ENCODE data around the gene ACADM. TPM values are rescaled to one million over a fixed set of nuclear protein-coding genes. Genes with fewer than 3 reads are reported as not detected.
A peak's percentile ranks its signal among the peaks of the same experiment; 100 is the strongest.

The ACADM gene
- total RNA-seq, 1 donor from 2014 or later = 70.3 TPM

DNA sequence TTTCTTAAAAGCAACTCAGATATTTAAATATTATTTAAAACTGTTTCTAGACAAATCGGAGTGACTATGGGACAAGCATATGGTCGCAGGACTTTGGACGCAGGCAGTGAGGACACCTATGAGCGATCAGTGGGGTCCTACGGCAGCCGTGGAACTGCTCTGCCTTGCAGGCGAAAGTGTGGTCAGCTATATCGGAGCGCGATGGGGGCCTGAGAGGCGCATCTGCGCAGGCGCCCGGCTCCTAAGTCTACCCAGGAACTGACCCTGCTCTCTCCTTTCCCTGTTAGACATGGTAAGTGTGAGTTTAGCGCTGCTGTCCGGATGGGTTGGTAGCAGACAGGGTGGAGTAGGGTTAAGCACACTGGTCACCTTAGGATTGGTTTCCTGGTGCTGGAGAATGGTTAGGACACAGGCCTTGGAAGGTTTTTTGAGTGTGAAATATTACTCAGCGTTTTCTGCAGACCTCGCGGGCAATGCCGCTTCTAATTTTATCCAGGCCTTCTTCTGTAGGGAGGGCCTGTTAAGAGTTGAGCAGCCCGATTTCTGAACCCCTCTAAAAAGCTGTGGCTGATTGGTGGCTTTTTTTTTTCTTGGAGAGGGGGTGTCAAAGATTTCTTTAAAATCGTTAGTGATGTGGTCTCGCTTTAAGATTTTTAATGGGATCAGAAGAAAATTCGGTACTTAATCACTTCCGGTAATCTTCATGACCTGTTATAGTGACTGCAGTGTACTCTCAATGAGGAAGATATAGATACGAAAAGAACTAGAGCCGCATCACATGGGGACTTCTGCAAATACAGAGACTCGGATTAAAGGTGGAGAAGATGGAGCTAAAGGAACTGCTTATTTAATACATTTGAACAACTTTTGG lies 61.7 kb downstream of the ACADM start, which contains the start of gene RABGGTB:
Gene RABGGTB (plus strand): TSS at position 274 of the 871 bp plus-strand sequence. CDS start 16 bp downstream, at position 290.
- Mint-ChIP-seq H3K4me1 (ENCODE audit: low read depth, unreplicated experiment) (peaks cover 18% of the 10 kb centered on the region), H3K4me3 (ENCODE audit: unreplicated experiment) (peak within 1 kb of the TSS; percentile 100), H3K27me3 (ENCODE audit: unreplicated experiment) (peaks cover 2% of the 10 kb centered on the region), H3K36me3 (ENCODE audit: unreplicated experiment) (no peaks in the 10 kb centered on the region), H3K9me3 (ENCODE audit: unreplicated experiment) (peaks cover 6% of the 10 kb centered on the region), H3K27ac (ENCODE audit: unreplicated experiment) (peak within 1 kb of the TSS; percentile 96)
- TF ChIP-seq, protein P1, sequence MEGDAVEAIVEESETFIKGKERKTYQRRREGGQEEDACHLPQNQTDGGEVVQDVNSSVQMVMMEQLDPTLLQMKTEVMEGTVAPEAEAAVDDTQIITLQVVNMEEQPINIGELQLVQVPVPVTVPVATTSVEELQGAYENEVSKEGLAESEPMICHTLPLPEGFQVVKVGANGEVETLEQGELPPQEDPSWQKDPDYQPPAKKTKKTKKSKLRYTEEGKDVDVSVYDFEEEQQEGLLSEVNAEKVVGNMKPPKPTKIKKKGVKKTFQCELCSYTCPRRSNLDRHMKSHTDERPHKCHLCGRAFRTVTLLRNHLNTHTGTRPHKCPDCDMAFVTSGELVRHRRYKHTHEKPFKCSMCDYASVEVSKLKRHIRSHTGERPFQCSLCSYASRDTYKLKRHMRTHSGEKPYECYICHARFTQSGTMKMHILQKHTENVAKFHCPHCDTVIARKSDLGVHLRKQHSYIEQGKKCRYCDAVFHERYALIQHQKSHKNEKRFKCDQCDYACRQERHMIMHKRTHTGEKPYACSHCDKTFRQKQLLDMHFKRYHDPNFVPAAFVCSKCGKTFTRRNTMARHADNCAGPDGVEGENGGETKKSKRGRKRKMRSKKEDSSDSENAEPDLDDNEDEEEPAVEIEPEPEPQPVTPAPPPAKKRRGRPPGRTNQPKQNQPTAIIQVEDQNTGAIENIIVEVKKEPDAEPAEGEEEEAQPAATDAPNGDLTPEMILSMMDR (IDR thresholded peaks at IDR 0.05; ENCODE audit: partially characterized antibody, unreplicated experiment) = no peak
- DNase-seq = peak; percentile 96

DNA sequence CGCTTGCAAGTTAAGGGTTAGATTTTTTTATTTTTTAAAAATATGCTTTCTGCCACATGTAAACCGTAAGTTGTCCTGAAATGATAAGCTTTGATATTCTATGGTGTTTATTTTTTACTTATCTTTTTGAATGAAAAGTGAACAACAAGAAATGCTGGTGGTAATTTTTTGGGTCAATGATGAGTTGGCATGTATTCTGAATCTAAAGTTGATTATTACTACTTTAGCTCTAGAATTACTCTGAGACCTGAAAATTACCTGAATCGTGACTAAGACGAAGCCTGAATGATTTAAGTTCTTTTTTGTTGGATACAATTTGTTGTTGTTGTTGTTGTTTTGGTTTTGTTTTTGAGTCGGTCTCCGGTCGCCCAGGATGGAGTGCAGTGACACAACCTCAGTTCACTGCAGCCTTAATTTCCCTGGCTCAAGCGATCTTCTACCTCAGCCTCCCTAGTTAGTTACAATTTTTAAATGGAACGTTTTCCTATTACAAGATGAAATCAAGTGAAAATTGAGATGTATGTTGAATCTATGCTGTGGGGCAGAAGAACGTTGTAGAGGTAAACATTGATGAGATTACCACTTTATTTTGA lies 62.5 kb downstream of the ACADM start:
- TF ChIP-seq, protein P1 (IDR thresholded peaks at IDR 0.05; ENCODE audit: partially characterized antibody, unreplicated experiment) = no peak
- peaks cover 18% of the 10 kb centered on the region for H3K4me1 Mint-ChIP-seq (ENCODE audit: low read depth, unreplicated experiment)
- H3K27me3 Mint-ChIP-seq (ENCODE audit: unreplicated experiment) = peaks cover 2% of the 10 kb centered on the region
- peaks cover 4% of the 10 kb centered on the region for H3K9me3 Mint-ChIP-seq (ENCODE audit: unreplicated experiment)
- H3K36me3 Mint-ChIP-seq (ENCODE audit: unreplicated experiment) = no peaks in the 10 kb centered on the region
- no peak for DNase-seq
- peak overlapping the region; percentile 96 for H3K27ac Mint-ChIP-seq (ENCODE audit: unreplicated experiment)
- peak overlapping the region; percentile 100 for H3K4me3 Mint-ChIP-seq (ENCODE audit: unreplicated experiment)

DNA sequence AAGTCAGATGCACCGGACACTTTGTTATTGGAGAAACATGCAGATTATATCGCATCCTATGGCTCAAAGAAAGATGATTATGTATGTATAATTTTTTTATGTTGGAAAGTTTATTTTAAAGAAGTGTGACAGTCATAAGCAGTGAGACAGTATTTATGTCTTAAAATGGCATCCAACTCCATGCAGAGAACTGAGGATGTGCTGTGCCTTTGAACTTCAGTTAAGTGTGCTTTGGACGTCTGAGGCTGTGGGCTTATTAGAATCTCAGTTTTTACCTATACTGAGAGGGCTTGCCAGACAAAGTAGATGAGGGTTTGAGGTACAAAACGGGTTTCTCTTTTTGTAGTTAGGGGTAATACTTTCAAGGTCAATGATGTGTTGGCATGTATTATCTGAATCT lies 63.0 kb downstream of the ACADM start:
- H3K27me3 Mint-ChIP-seq (ENCODE audit: unreplicated experiment) = peaks cover 2% of the 10 kb centered on the region
- DNase-seq = no peak
- H3K9me3 Mint-ChIP-seq (ENCODE audit: unreplicated experiment) = peaks cover 4% of the 10 kb centered on the region
- H3K4me1 Mint-ChIP-seq (ENCODE audit: low read depth, unreplicated experiment) = peaks cover 18% of the 10 kb centered on the region
- H3K36me3 Mint-ChIP-seq (ENCODE audit: unreplicated experiment) = no peaks in the 10 kb centered on the region
- H3K27ac Mint-ChIP-seq (ENCODE audit: unreplicated experiment) = no peak overlapping the region
- H3K4me3 Mint-ChIP-seq (ENCODE audit: unreplicated experiment) = peak overlapping the region; percentile 100
- TF ChIP-seq, protein P1 (IDR thresholded peaks at IDR 0.05; ENCODE audit: partially characterized antibody, unreplicated experiment) = no peak

DNA sequence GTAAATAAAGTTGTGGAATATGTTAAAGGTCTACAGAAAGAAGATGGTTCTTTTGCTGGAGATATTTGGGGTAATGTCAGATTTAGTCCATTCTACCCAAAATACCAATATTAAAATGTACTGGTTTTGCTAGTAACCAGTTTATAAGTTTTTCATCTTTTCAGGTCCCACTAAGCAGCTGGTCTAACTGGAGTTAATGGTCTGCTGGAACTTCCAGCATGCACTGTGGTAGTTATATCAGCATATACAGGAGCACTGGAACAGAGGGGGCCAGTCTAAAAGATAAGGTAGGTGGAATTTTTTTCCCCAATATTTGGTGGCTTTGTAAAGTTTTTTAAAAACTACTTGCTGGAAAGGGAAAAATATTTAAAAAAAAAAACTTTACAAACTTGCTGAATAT lies 65.5 kb downstream of the ACADM start:
- Mint-ChIP-seq H3K36me3 (ENCODE audit: unreplicated experiment) (no peaks in the 10 kb centered on the region), H3K27ac (ENCODE audit: unreplicated experiment) (no peak overlapping the region), H3K4me1 (ENCODE audit: low read depth, unreplicated experiment) (peaks cover 18% of the 10 kb centered on the region), H3K4me3 (ENCODE audit: unreplicated experiment) (no peak overlapping the region), H3K27me3 (ENCODE audit: unreplicated experiment) (no peaks in the 10 kb centered on the region), H3K9me3 (ENCODE audit: unreplicated experiment) (peaks cover 3% of the 10 kb centered on the region)
- TF ChIP-seq, protein P1 (IDR thresholded peaks at IDR 0.05; ENCODE audit: partially characterized antibody, unreplicated experiment) = no peak
- no peak for DNase-seq

DNA sequence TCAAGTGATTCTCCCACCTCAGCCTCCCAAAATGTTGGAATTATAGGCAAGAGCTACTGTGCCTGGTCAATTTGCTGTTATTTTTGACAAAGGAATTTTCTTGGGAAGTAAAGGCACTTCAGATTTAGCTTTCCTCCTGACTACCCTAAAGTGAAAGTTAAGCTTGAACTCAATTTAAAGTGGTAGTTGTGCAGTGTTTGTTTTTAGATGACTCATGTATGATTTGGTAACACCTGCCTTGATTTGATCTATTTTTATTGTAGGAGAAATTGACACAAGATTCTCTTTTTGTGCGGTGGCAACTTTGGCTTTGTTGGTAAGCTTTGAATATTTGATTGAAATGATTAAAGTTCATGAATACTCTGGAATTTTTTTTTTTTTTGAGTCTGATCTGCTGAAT lies 66.5 kb downstream of the ACADM start:
- H3K27ac Mint-ChIP-seq (ENCODE audit: unreplicated experiment) = no peak overlapping the region
- H3K4me3 Mint-ChIP-seq (ENCODE audit: unreplicated experiment) = no peak overlapping the region
- no peak for DNase-seq
- H3K36me3 Mint-ChIP-seq (ENCODE audit: unreplicated experiment) = no peaks in the 10 kb centered on the region
- peaks cover 15% of the 10 kb centered on the region for H3K4me1 Mint-ChIP-seq (ENCODE audit: low read depth, unreplicated experiment)
- TF ChIP-seq, protein P1 (IDR thresholded peaks at IDR 0.05; ENCODE audit: partially characterized antibody, unreplicated experiment) = no peak
- no peaks in the 10 kb centered on the region for H3K27me3 Mint-ChIP-seq (ENCODE audit: unreplicated experiment)
- H3K9me3 Mint-ChIP-seq (ENCODE audit: unreplicated experiment) = peaks cover 3% of the 10 kb centered on the region
